ENCODE results near the gene GCNA. TPM values are rescaled to one million over a fixed set of nuclear protein-coding genes. Genes with fewer than 3 reads are reported as not detected.

Gene GCNA
- total and polyA plus RNA-seq, 2 experiments from 2014 or later, result 1.2 to 1.5 TPM

- TF ChIP-seq ZNF462 (CRISPR knock-in tag; IDR thresholded peaks at IDR 0.05) (no peak), CTCF (conservative IDR thresholded peaks at IDR 0.05; ENCODE audit: low read depth in 2 of 2) (no peak), ZNF114 (CRISPR knock-in tag; IDR thresholded peaks at IDR 0.05) (no peak), NANOG (IDR thresholded peaks at IDR 0.05; ENCODE audit: borderline replicate concordance) (no peak), JUNB (IDR thresholded peaks at IDR 0.05; ENCODE audit: unreplicated experiment) (no peak), POLR2AphosphoS5 (IDR thresholded peaks at IDR 0.05; ENCODE audit: low read depth) (no peak)
Observed at GRCh38 chrX:71532078-71532752, 46.0 kb upstream of the GCNA start (continued).

Measured in GM23338 (cell line).